ENCODE measurements around the gene FRG2B. TPM values are rescaled to one million over a fixed set of nuclear protein-coding genes. Genes with fewer than 3 reads are reported as not detected.
"Not testable (repeated sequence)": the region's sequence is repeated elsewhere in the genome, so short reads cannot be mapped to it uniquely, and the experiment has no call there.

The FRG2B gene
- not detected for total RNA-seq

- not testable (repeated sequence) for DNase-seq
These were observed at the start of gene FRG2B for GRCh38 chr10:133626695-133627094. Gene FRG2B (minus strand): TSS chr10:133626795. CDS start chr10:133626742, 53 bp downstream.

- not testable (repeated sequence) for DNase-seq
These were observed 40.9 kb upstream of the FRG2B start for GRCh38 chr10:133667446-133667845.

GRCh38 chr10:133663544-133664160 lies 37.1 kb upstream of the FRG2B start:
- not testable (repeated sequence) for DNase-seq

DNA sequence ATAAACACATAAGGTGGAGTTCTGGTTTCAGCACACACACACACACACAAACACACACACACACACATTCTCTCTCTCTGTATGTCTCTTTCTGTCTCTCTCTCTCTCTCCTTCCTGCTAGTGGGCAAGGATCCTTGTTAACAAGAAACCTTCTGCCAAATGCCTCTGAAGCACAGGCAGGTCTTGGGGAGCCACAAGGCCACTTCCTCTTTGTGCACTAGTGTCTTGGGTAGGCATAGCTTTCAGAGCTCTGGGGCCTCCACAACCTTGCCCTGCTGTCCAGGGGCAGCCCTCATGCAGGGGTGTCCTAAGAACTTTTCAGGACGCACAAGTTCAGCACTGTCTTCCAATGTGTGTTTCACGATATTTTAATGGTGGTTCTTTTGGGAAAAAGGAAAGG lies 34.5 kb upstream of the FRG2B start:
- DNase-seq = not testable (repeated sequence)

- not testable (repeated sequence) for DNase-seq
These were observed 33.9 kb upstream of the FRG2B start for GRCh38 chr10:133660516-133660915.

DNA sequence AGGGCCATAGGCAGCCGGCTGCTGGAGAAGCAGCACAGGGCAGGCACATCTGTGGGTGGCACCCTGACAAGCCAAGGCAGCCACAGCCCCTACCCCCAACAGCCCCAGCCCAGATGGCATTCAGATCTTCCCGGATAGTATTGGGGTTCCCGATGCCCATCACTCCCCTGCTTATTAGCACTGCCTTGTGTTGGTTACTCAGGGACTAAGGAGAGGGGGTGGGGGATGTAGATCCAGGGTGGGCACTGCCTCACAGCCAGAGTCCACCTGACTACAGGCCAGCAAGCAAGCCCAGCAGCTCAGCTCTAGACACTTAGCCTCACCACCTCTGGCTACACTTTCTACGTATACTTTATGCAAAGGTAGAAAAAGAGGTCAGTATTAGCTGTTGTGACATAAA lies 30.7 kb upstream of the FRG2B start:
- not testable (repeated sequence) for DNase-seq

DNA sequence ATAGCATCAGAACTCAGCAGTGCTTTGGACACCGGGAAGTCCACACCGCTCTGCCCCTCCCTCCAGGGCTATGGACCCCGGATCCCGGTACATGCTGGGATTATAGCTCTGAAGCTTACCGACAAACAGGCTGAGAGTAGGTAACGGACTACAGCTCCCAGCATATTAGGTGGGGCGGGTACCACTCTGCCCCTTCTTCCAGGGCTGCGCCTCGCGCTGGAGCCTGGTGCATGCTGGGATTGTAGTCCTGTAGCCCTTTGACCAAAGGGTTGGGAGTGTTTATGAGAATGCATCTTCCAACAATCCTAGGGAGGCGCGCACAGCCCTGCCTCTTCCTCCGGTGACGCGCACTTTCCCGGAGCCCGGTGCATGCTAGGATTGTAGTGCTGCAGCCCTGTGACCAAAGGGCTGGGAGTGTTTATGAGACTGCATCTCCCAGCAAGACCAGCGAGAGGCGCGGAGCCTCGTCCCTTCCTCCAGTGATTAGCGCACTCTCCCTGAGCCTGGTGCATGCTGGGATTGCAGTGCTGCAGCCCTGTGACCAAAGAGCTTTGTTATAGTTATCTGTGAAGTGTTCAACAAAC lies 22.4 kb upstream of the FRG2B start:
- not testable (repeated sequence) for DNase-seq

DNA sequence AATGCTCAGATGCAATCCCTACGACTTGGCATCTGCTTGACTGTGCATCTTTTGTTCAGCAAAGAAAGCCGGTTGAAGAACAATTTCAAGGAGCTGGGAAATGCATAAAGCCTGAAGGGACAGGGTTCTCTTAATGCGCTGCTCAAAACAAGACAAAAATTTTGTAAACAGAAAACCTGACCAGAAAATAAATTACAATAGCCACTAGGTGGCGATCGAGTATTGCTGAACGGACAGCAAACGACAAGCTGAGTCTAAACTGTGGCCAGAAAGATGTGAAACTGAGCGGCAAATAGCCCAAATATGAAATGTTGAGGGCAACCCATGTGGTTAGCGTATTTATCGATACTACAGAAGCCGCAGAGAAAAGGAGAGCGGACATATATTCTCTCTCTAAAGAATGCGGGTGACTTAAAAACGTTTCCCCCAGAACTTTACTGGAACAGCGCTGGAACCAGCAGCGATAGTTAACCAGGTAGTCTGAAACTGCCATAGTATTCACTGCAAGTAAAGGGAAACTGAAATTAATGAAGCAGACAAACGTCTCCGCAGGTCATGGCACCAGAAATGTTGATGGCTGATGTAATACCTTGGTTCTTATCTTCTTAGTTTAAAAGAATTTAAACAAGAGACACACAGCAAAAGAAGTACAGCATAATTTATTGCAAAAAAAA lies 20.6 kb upstream of the FRG2B start:
- not testable (repeated sequence) for DNase-seq

- DNase-seq = not testable (repeated sequence)
These were observed 11.2 kb upstream of the FRG2B start for GRCh38 chr10:133637846-133638235.

- DNase-seq = not testable (repeated sequence)
These were observed 10.7 kb upstream of the FRG2B start for GRCh38 chr10:133637202-133637845.

DNA sequence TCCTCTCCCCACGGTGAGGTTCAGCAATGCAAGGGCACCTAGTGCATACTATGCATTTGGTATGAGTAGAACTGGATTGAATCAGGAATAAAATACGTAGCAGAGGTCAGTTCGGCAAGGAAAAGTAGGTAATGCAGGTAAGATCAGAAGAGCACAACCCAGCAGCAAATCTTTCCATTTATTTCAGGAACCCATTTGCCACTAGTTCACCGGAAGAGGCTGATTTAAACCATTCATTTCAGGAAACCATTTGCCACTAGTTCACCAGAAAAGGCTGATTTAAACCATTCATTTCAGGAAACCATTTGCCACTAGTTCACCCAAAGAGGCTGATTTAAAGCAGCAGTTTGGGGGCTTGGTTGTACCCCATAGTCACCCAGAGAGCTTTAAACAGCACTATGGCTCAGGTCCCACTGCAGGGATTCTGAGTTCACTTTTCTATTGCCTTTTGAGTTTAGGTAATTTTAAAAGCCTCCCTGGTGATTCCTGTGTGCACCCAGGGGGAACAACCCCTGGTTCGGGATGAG lies 4.2 kb upstream of the FRG2B start:
- not testable (repeated sequence) for DNase-seq

- DNase-seq = not testable (repeated sequence)
These were observed 4.1 kb downstream of the FRG2B start for GRCh38 chr10:133622544-133622943.

- peak; percentile 3 for DNase-seq
These were observed 7.7 kb downstream of the FRG2B start for GRCh38 chr10:133618851-133619250.

DNA sequence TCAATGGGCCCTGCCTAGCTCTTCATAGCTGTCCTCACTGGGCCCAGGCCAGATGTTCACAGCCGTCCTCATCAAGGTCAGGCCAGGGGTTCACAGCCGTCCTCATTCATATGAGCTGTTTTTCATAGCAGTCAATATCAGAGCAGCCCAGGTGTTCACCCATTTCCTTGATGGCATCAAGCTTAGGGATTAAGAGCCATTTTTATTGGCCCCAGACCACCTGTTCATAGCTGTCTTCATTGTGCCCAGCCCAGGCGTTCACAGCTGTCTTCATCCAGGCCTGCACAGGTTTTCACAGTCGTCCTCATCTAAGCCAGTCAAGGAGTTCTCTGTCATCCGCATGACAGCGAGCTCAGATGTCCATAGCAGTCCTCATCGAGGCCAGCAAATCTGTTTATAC lies 9.4 kb downstream of the FRG2B start:
- DNase-seq = no peak

DNA sequence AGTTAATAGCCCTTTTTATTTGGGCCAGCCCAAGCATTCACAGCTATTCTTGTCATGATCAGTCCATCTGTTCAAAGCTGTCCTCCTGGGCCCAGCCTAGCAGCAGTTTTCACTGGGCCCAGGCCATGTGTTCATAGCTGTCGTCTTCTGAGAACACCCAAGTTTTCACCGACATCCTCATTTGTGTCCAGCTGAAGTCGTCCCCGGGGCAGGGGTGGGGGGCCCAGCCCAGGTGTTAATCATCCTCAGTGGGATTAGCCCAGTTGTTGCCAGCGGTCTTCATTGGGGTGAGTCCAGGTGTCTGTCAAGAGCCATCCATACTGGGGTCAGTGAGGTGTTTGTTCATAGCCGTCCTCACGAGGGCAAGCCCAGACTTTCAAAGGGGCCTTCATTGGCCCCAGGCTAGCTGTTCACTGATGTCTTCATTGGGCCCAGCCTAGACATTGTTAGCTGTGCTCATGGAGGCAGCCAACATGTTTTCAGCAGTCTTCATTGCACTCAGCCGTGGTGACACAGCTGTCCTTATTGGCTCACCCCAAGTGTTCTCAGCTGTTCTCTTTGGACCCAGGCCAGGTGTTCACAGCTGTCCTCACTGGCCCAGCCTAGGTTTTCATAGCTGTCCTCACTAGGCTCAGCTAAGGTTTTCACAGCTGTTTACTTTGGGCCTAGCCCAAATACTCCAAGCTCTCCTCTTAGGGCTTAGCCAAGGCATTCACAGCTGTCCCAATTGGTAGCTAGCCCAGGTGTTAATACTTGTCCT lies 10.0 kb downstream of the FRG2B start:
- DNase-seq = peak; percentile 1

GRCh38 chr10:133614830-133615580 lies 11.6 kb downstream of the FRG2B start:
- DNase-seq = peak; percentile 2

DNA sequence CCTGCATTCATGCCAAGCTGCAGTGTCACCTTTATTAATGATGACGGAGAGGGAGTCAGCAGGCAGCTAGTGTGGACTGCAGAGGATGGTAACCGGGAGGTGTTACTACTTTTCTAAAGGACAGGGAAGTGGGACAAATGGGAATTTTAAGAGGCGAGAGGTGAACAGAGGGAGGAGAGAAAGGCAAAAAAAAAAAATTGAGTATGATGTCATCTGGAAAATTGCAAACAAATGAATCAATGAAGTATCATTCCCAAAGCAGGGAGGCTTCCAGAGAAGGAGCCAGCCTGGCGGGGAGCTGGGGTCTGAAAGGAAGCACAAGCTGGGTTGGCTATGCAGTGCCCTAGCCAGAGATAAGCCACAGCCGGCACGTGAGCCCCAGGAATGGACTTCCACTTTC lies 12.9 kb downstream of the FRG2B start:
- DNase-seq = no peak

DNA sequence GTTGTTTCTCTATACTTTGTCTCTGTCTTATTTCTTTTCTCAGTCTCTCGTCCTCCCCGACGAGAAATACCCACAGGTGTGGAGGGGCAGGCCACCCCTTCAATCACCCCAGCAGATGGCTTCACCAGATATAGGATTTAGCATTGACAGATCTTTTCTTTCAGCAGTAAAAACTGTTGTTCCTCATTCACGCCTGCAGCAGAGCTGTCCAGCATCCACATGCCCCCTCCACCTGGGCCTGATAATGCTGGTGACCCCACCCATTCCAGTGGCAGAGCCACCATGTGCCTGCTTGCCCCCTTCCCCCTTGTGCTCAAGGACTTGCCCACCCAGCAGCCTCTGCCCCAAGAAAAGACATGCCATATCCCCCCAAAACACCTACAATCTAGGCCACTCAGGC lies 15.5 kb downstream of the FRG2B start:
- no peak for DNase-seq

GRCh38 chr10:133608855-133609254 lies 17.7 kb downstream of the FRG2B start:
- no peak for DNase-seq

GRCh38 chr10:133603434-133603833 lies 23.2 kb downstream of the FRG2B start:
- DNase-seq = not testable (repeated sequence)

DNA sequence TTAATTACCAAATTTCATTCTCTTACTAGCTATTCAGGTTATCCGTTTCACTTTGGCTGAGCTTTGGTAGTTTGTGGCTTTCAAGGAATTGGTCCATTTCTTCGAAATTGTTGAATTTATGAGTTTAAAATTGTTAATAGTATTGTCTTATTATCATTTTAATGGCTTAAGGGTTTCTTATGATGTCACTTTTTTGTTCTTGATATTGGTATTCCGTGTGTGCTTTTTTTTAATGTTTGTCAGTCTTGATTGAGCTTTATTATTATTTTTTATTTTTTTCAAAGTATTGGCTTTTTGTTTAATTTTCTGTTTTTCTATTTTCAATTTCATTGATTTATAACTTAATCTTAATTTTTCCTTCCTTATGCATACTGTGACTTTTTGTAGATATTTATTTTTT lies 25.9 kb downstream of the FRG2B start:
- no peak for DNase-seq
